Activated effector memory CD4-positive, alpha-beta T cell treated with Interleukin-2 at 50 U/mL for 16 hours (primary cell): ENCODE data around the gene PHB1.

Experiments used
- DNase-seq: peaks from one replicate; pipeline ENCODE4 v3.0.0-alpha.2; 2020

The PHB1 gene

GRCh38 chr17:49414622-49415350, at the start of gene PHB1:
Gene PHB1, minus strand, starts transcription at chr17:49414882. Its CDS starts 1,618 bp downstream, at chr17:49413264.
- DNase-seq: peak; percentile 91

- no peak for DNase-seq
Observed at GRCh38 chr17:49464049-49464448, 49.4 kb upstream of the PHB1 start.

GRCh38 chr17:49461580-49461979, 46.9 kb upstream of the PHB1 start:
- no peak for DNase-seq

GRCh38 chr17:49460401-49460800, 45.7 kb upstream of the PHB1 start:
- DNase-seq: no peak

- no peak for DNase-seq
Observed at GRCh38 chr17:49459401-49459984, 44.8 kb upstream of the PHB1 start.

GRCh38 chr17:49457564-49458535, 43.2 kb upstream of the PHB1 start:
- no peak for DNase-seq

- DNase-seq: no peak
Observed at GRCh38 chr17:49456183-49456965, 41.7 kb upstream of the PHB1 start.

- DNase-seq: no peak
Observed at GRCh38 chr17:49455272-49455861, 40.7 kb upstream of the PHB1 start.

GRCh38 chr17:49454050-49454449, 39.4 kb upstream of the PHB1 start:
- no peak for DNase-seq

- DNase-seq: no peak
Observed at GRCh38 chr17:49452661-49453060, 38.0 kb upstream of the PHB1 start.

GRCh38 chr17:49452201-49452600, 37.5 kb upstream of the PHB1 start:
- DNase-seq: no peak

- DNase-seq: no peak
Observed at GRCh38 chr17:49450735-49451134, 36.1 kb upstream of the PHB1 start.

GRCh38 chr17:49450181-49450580, 35.5 kb upstream of the PHB1 start:
- no peak for DNase-seq

- no peak for DNase-seq
Observed at GRCh38 chr17:49447628-49448302, 33.1 kb upstream of the PHB1 start.

- no peak for DNase-seq
Observed at GRCh38 chr17:49445591-49445990, 30.9 kb upstream of the PHB1 start.

- no peak for DNase-seq
Observed at GRCh38 chr17:49444384-49444783, 29.7 kb upstream of the PHB1 start.

- no peak for DNase-seq
Observed at GRCh38 chr17:49443862-49444261, 29.2 kb upstream of the PHB1 start.

- no peak for DNase-seq
Observed at GRCh38 chr17:49442041-49442440, 27.4 kb upstream of the PHB1 start.

- no peak for DNase-seq
Observed at GRCh38 chr17:49441578-49441977, 26.9 kb upstream of the PHB1 start.

- no peak for DNase-seq
Observed at GRCh38 chr17:49440581-49440980, 25.9 kb upstream of the PHB1 start.

- DNase-seq: no peak
Observed at GRCh38 chr17:49439673-49440571, 25.2 kb upstream of the PHB1 start.
